BE2C (cell line): ENCODE results near the gene NFAM1.

Experiments
- DNase-seq: peaks from one replicate; pipeline ENCODE4 v3.0.0-alpha.2; 2020
- H3K27me3 ChIP-seq: fragments of 250-450 bp; sonication (Bioruptor Pico); 2 replicates; pipeline ENCODE4 v1.5.1; 2020; ENCODE audit warnings: mild to moderate bottlenecking
- H3K36me3 ChIP-seq: fragments of 250-450 bp; sonication (Bioruptor Pico); 2 replicates; pipeline ENCODE4 v1.5.1; 2020; ENCODE audit warnings: mild to moderate bottlenecking
- H3K4me1 ChIP-seq: fragments of 250-450 bp; sonication (Bioruptor Pico); 2 replicates; pipeline ENCODE4 v1.5.1; 2020
- H3K4me3 ChIP-seq: 2 replicates; pipeline ENCODE4 v1.5.1; 2011; ENCODE audit warnings: low read depth, low read length
- H3K9me3 ChIP-seq: fragments of 250-450 bp; sonication (Bioruptor Pico); 2 replicates; pipeline ENCODE4 v1.5.1; 2020
- TF ChIP-seq, protein P1 (sequence below): IDR thresholded peaks from 2 replicates; pipeline ENCODE4 v1.5.1; 2012; ENCODE audit warnings: mild to moderate bottlenecking, low read depth, low read length

NFAM1 gene

DNA sequence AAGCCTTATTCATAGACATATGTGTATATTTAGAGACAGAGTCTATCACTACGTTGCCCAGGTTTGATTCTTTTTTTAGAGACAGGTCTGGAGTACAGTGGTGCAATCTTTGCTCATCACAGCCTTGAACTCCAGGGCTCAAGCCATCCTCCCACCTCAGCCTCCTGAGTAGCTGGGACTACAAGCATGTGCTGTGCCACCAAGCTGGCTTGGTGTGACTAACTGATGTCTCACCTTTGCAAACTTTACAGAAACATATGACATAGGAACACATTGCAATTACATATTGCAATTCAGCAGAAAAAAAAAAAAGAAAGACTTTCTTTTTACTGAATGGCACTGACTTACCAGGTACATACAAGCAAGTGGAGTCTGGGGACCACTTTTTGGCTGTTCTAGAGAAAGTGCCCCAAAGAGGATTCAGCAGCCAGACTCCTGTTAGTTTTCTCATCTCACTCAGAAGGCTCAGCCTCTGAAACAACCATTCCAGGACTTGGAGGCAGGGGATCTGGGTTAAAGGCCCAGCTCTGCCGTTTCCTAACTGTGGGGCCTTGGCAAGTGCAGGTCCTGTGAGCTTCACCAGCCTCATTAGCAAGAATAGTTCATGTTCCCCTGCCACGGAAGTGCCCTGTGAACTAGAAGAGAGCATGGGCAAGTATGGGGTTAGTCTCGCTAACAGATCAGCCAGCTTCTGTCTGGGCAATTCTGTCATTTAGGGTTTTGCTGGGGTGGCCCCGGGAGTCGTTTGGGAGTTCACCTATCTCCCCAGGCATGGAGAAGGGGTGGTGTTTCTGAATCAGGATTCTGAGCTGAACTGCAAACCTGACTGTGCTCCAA, 11.3 kb upstream of the NFAM1 start:
- no peaks in the 10 kb centered on the region for H3K9me3 ChIP-seq
- no peaks in the 10 kb centered on the region for H3K36me3 ChIP-seq
- H3K4me1 ChIP-seq: peaks cover 14% of the 10 kb centered on the region
- no peaks in the 10 kb centered on the region for H3K27me3 ChIP-seq
- TF ChIP-seq, protein P1, sequence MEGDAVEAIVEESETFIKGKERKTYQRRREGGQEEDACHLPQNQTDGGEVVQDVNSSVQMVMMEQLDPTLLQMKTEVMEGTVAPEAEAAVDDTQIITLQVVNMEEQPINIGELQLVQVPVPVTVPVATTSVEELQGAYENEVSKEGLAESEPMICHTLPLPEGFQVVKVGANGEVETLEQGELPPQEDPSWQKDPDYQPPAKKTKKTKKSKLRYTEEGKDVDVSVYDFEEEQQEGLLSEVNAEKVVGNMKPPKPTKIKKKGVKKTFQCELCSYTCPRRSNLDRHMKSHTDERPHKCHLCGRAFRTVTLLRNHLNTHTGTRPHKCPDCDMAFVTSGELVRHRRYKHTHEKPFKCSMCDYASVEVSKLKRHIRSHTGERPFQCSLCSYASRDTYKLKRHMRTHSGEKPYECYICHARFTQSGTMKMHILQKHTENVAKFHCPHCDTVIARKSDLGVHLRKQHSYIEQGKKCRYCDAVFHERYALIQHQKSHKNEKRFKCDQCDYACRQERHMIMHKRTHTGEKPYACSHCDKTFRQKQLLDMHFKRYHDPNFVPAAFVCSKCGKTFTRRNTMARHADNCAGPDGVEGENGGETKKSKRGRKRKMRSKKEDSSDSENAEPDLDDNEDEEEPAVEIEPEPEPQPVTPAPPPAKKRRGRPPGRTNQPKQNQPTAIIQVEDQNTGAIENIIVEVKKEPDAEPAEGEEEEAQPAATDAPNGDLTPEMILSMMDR: no peak
- H3K4me3 ChIP-seq: peak overlapping the region; percentile 66
- DNase-seq: no peak

DNA sequence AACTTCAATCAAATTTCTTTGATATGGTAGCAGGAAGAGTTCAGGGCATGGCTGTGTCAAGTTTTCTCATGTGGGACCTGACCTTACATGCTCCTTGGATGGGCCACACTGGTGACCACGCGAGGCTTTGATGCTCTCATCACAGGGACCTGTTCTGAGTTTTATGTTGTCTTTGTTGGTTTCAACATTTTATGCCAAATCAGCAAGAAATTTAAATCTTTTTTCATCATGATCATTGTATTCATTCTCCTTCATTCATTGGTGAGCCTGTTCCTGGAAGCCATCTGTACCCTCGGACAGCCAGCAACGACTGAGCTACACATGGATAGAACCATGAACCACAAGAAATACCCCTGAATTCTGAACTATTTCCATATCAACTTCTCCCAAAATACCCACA, 10.5 kb upstream of the NFAM1 start:
- no peak for DNase-seq
- H3K36me3 ChIP-seq: no peaks in the 10 kb centered on the region
- no peak overlapping the region for H3K4me3 ChIP-seq
- H3K9me3 ChIP-seq: no peaks in the 10 kb centered on the region
- TF ChIP-seq, protein P1: no peak
- no peaks in the 10 kb centered on the region for H3K27me3 ChIP-seq
- peaks cover 14% of the 10 kb centered on the region for H3K4me1 ChIP-seq

DNA sequence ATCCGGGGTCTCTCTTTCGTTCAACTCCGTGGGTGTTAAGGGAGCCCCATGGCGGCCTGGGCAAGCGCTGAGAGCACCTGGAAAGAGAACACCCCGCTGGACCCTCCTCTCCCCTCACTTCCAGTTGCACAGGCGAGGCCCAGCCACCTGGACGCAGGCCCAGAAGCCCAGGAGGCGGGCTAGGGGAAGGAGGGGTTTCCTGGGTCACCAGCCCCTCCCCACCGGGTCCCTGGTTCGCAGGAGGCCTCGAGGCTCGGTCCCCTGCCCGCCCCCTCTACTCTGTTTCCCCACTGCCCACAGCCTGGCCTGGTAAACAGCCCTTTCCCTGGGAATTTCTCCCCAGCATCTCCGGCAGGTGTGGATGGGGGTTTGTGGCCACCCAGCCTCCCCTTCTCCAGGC, 8.5 kb upstream of the NFAM1 start:
- Histone ChIP-seq H3K9me3 (no peaks in the 10 kb centered on the region), H3K36me3 (no peaks in the 10 kb centered on the region), H3K27me3 (no peaks in the 10 kb centered on the region), H3K4me1 (peaks cover 24% of the 10 kb centered on the region), H3K4me3 (no peak overlapping the region)
- TF ChIP-seq, protein P1: no peak
- no peak for DNase-seq

DNA sequence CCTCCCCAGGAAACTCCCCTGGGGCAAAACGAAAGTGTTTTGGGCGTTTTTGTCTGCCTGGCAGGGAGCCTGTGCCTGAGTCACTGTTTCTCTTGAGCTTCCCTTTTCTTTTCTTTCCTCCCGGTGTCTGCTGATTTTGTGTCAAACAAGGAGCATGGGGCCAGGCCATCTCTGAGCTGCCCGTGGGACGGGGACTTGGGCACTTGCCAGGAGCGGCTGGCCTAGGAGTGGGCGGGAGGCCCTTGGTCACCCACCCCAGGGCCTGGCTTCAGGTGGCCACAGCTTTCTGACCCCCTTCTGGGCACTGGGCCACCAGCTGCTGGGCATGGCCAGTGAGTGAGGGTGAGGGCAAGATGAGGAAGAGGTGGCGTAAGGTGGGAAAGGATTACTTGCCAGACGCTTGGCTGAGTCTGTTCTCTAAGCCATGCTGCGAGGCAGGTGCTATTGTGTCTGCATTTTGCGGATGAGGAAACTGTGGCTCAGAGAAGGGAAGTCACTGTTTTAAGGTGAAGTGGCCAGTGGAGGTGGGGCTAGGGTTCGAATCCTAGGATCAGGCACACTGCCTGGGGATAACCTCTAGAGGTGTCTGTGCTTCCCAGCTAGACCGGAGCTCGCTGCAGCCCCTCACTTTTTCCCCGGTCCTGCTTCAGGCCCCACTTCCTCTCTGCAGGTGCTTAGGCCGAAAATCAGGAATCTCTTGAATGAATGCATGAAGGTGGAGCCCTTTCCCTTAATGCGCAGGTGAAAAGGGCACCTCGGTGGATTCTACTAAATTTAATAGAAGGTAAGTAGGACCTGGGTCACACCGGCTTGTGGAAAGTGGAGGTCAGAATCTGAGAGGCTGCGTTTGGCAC, 7.8 kb upstream of the NFAM1 start:
- peaks cover 24% of the 10 kb centered on the region for H3K4me1 ChIP-seq
- TF ChIP-seq, protein P1: no peak
- no peaks in the 10 kb centered on the region for H3K9me3 ChIP-seq
- H3K36me3 ChIP-seq: no peaks in the 10 kb centered on the region
- H3K4me3 ChIP-seq: no peak overlapping the region
- no peaks in the 10 kb centered on the region for H3K27me3 ChIP-seq
- no peak for DNase-seq

DNA sequence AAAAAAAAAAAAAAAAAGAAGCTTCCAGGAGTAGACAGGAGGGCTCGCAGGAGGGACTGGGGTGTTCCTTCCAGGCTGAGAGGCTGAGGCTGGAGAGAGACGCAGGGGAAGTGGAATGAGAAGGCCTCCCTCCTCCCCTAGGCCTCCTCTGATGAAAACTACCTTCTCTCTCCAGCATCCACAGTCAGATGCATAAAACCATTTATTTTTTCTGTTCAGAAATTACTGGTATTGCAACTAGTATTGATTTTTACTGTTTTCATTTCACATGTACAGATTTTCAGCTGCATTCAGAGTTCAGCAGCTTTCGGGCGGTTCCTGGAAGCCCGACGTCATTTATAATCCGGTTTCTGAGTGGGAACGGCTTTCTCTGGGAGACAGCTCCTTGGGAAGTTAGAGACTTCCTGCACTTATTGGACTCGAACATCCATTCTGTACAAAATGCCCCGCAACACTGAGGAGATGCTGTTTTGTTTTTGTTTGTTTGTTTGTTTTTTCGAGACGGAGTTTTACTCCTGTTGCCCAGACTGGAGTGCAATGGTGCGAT, 6.9 kb upstream of the NFAM1 start:
- TF ChIP-seq, protein P1: no peak
- Histone ChIP-seq H3K9me3 (no peaks in the 10 kb centered on the region), H3K36me3 (no peaks in the 10 kb centered on the region)

More for the DNA sequence above, 6.9 kb upstream of the NFAM1 start:
- Histone ChIP-seq H3K4me3 (no peak overlapping the region), H3K27me3 (no peaks in the 10 kb centered on the region), H3K4me1 (peaks cover 28% of the 10 kb centered on the region)
- DNase-seq: no peak
